GM21447 (cell line): ENCODE data around the gene DNAJC8.
A peak's percentile ranks its signal among the peaks of the same experiment; 100 is the strongest.

Experiments used
- ATAC-seq: cut with Tn5 transposase; IDR thresholded peaks from one replicate; pipeline ENCODE4 v1.9.1; 2021; ENCODE audit not compliant: unreplicated experiment

Gene DNAJC8

DNA sequence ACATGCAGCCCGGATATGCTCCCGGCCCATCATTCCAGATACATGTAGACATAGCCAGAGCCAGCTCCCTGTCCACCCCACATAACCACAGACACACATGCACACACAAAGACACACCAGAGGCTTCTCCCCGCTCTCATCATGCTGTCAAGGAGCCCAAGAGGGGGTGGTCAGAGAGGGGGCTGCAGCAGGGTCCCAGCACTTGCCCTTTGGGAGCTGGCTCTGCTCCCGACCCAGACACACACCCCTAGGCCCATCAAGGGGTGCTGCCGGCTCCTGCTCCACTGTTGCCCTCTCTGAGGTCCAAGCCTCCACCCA is 58.9 kb downstream of the DNAJC8 start:
- ATAC-seq = no peak

DNA sequence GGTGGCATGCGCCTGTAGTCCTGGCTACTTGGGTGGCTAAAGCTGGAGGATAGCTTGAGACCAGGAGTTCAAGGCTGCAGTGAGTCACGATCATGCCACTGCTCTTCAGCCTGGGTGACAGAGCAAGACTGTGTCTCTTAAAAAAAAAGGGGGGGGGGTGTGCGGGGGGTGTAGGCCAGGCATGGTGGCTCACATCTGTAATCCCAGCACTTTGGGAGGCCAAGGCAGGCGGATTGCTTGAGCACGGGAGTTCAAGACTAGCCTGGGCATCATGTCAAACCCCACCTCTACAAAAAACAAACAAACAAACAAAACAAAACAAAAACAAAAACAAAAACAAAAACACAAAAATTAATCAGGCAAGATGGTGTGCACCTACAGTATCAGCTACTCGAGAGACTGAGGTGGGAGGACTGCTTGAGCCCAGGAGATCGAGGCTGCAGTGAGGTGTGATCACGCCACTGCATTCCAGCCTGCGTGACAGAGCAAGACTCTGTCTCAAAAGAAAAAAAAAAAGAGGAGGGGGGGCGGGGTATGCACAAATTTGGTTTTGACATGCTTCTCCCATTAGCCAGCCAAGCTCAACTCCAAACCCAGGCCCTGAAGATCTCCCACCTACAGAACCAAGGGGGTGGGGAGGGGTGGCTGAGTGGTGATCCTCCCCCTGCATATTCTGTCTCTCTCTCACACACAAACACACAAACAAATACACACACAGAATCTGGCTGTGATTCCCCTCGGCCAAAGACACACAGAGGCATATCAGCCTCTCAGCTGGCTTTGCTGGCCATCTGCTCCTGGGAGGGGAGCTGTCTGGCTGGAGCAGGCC is 59.5 kb downstream of the DNAJC8 start:
- ATAC-seq = no peak

GRCh38 chr1:28172713-28173150 is 60.1 kb downstream of the DNAJC8 start:
- peak; percentile 59 for ATAC-seq

DNA sequence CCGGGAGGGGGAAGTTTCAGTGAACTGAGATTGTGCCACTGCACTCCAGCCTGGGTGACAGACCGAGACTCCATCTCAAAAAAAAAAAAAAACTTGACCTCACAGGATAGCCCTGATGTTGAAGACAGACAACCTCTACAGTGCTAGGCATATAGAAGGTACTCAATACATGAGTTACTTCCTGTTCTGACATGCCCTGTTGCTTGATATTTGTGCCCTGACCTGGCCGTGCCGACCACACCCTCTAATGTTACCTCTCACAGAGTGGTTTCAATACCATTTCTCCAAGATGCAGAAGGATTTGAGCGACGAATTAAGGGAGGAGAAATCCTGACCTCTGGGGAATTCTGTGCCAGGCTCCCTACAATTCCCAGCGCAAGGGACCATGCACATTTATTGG is 61.6 kb downstream of the DNAJC8 start:
- no peak for ATAC-seq

- no peak for ATAC-seq
Observed at GRCh38 chr1:28170001-28170596, 62.7 kb downstream of the DNAJC8 start.

DNA sequence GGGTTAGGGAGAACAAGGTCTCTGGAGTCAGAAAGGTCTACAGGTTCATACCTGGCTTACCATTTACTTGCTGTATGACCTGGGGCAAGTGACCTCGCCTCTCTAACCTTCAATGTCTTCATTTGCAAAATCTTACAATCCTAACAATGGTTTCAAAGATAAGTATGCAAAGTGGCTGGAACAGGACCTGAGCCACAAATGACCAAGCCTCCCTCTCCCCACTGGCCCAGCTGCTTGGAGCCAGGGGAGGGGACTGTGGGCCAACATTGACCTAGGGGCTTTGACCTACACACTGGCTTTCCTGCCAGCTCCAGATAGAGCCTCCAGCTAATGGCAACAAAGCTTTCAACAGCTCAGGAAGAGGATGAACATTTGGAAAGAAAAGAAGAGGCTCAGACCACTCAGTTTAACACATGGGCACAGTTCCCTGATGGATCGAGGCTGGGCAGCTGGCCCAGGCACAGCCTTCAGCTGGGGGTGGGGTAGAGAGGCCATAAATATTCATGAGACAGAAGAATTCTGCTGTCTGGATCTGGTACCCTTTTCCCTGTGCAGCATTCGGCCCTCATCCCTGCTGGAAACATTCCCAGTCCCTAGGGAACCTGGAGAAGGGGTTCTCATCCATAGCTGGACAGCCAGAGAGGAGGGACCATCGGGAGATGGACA is 69.2 kb downstream of the DNAJC8 start:
- ATAC-seq = no peak

DNA sequence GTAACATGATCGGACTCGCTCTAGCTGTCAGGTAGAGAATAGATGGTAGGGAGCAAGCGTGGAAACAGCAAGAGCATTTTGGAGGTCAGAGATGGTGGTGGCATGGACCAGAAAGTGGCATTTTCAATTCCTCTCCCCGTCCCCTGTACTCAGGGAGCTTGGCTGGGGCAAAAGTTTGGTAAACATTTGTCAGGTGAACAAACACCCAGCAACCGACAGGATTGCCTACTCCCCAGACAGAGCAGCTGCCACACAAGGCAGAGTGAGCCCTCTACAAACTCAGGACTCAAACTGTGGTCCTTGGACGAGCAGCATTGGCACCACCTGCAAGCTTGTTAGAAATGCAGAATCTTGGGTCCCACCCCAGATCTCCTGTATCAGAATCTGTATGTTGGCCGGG is 70.7 kb downstream of the DNAJC8 start:
- no peak for ATAC-seq

GRCh38 chr1:28161751-28162150 is 71.1 kb downstream of the DNAJC8 start:
- ATAC-seq = no peak

- ATAC-seq = no peak
Observed at GRCh38 chr1:28160782-28161266, 72.0 kb downstream of the DNAJC8 start.

- no peak for ATAC-seq
Observed at GRCh38 chr1:28159680-28160079, 73.1 kb downstream of the DNAJC8 start.

GRCh38 chr1:28159243-28159642 is 73.6 kb downstream of the DNAJC8 start:
- ATAC-seq = no peak

GRCh38 chr1:28157894-28158293 is 74.9 kb downstream of the DNAJC8 start:
- ATAC-seq = no peak

DNA sequence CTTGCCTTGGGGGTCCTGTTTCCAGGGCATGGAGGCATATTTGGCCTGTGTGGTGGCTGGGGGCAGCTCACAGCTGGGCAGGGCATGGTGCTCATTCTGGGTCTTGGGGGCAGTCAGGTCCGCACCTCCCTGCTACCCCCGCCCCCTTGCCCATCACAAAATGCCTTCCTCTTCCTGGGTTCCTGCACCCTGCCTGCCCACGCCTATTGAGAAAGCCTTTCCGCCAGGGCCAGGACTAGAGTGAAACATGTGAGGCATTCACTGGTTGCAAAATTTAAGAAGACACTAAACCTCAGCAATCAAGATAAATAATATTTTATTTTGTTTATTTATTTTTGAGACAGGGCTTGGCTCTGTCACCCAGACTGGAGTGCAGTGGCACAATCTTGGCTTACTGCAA is 76.0 kb downstream of the DNAJC8 start:
- no peak for ATAC-seq

DNA sequence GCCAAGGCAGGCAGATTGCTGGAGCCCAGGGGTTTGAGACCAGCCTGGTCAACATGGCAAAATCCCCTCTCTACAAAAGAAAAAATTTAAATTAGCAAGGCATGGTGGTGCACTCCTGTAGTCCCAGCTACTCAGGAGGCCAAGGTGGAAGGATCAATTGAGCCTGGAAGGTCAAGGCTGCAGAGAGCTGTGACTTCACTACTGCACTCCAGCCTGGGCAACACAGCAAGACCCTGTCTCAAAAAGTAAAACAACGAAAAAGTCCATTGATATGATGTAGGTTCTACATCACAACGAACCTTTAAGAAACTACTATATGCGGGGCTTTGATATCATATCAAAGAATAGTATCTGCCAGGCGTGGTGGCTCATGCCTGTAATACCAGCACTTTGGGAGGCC is 77.2 kb downstream of the DNAJC8 start:
- ATAC-seq = no peak

GRCh38 chr1:28154078-28154594 is 78.7 kb downstream of the DNAJC8 start:
- ATAC-seq = no peak
